Liver (tissue), 3 donors: ENCODE data around the gene LRIG1.

ENCODE experiments used
- CTCF ChIP-seq: fragments of 150-350 bp; IDR thresholded peaks from 2 replicates; pipeline ENCODE4 v1.5.1; 2017; ENCODE audit warnings: improper control_type of control experiment, low read depth, low read length; ENCODE audit not compliant: missing input control
- JUND ChIP-seq, 2 donors: IDR thresholded peaks; 2 replicates each; pipeline ENCODE4 v1.6.1; 2016; ENCODE audit warnings: antibody characterized with exemption in 2 of 2
- RAD21 ChIP-seq, 2 donors: IDR thresholded peaks; 2 replicates each; pipeline ENCODE4 v1.6.1; 2016; ENCODE audit warnings: antibody characterized with exemption in 2 of 2, mild to moderate bottlenecking in 2 of 2
- TAF1 ChIP-seq: conservative IDR thresholded peaks from 2 replicates; pipeline ENCODE4 v1.6.1; 2016; ENCODE audit warnings: antibody characterized with exemption, mild to moderate bottlenecking
- YY1 ChIP-seq: IDR thresholded peaks from 2 replicates; pipeline ENCODE4 v1.6.1; 2016; ENCODE audit warnings: antibody characterized with exemption, mild to moderate bottlenecking
- ZBTB33 ChIP-seq: IDR thresholded peaks from 2 replicates; pipeline ENCODE4 v1.6.1; 2016; ENCODE audit warnings: antibody characterized with exemption
- TF ChIP-seq, protein P1 (sequence below): IDR thresholded peaks from 2 replicates; pipeline ENCODE4 v1.6.1; 2016; ENCODE audit warnings: antibody characterized with exemption
- TF ChIP-seq, protein P2 (sequence below): IDR thresholded peaks from 2 replicates; pipeline ENCODE4 v1.6.1; 2016; ENCODE audit warnings: antibody characterized with exemption
- donor health status: healthy.
- donor health status: healthy.

- TF ChIP-seq YY1 = no peak
- TF ChIP-seq CTCF = no peak
- TF ChIP-seq, protein P1, sequence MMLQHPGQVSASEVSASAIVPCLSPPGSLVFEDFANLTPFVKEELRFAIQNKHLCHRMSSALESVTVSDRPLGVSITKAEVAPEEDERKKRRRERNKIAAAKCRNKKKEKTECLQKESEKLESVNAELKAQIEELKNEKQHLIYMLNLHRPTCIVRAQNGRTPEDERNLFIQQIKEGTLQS = no peak
- no peak for TF ChIP-seq RAD21 (IDR thresholded peaks at IDR 0.05)
- TF ChIP-seq, protein P2, sequence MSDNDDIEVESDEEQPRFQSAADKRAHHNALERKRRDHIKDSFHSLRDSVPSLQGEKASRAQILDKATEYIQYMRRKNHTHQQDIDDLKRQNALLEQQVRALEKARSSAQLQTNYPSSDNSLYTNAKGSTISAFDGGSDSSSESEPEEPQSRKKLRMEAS = no peak
- no peak for TF ChIP-seq JUND (IDR thresholded peaks at IDR 0.05)
- no peak for TF ChIP-seq ZBTB33
- no peak for TF ChIP-seq TAF1
Observed at GRCh38 chr3:66453651-66454463, 47.0 kb downstream of the LRIG1 start.
